ENCODE results near the gene VRK3.

DNA sequence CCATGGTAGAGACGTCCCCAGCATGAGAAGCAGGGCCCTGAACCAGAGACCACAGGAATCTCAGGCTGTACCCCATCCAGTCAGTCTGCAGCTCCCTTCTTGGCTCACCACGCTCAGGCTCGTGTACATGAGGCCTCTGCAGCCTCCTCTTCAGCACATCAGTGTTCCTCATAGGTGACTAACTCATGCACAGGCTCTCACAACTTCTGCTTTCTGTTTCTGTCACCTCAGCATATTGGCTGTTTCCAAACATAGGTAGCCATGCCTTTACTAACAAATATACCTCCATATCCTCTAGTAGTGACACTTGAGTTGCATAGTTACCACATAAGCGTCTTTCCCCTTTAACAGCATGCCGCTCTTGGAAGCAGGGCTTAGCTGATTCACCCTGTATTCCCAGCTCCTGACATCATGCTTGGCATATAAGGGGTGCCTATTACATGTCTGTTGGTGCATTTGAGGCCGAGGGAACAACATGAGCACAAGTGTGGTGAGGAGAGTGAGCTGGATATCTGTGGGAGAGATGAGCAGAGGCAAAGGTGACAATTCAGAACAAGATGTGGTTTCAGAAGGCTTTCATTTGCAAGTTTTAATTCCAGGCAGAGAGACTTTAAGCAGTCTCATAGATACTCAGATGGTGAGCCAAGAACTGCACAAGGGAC lies 17.3 kb upstream of the VRK3 start:
- TF ChIP-seq, protein P1, sequence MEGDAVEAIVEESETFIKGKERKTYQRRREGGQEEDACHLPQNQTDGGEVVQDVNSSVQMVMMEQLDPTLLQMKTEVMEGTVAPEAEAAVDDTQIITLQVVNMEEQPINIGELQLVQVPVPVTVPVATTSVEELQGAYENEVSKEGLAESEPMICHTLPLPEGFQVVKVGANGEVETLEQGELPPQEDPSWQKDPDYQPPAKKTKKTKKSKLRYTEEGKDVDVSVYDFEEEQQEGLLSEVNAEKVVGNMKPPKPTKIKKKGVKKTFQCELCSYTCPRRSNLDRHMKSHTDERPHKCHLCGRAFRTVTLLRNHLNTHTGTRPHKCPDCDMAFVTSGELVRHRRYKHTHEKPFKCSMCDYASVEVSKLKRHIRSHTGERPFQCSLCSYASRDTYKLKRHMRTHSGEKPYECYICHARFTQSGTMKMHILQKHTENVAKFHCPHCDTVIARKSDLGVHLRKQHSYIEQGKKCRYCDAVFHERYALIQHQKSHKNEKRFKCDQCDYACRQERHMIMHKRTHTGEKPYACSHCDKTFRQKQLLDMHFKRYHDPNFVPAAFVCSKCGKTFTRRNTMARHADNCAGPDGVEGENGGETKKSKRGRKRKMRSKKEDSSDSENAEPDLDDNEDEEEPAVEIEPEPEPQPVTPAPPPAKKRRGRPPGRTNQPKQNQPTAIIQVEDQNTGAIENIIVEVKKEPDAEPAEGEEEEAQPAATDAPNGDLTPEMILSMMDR (conservative IDR thresholded peaks at IDR 0.05; ENCODE audit: low read length), result no peak
- TF ChIP-seq EZH2phosphoT487 (IDR thresholded peaks at IDR 0.05; ENCODE audit: borderline replicate concordance), result no peak
